Measurements from ENCODE around the gene HYAL3.

HYAL3 gene

GRCh38 chr3:50327943-50328691, 28.9 kb upstream of the HYAL3 start, which contains the start of gene TUSC2:
TUSC2 (minus strand) TSS chr3:50328223; CDS start chr3:50328099, 124 bp downstream.
- DNase-seq (ENCODE audit: low spot score): peak; percentile 95

GRCh38 chr3:50327129-50327528, 27.9 kb upstream of the HYAL3 start:
- no peak for DNase-seq (ENCODE audit: low spot score)

- DNase-seq (ENCODE audit: low spot score): no peak
Measured at GRCh38 chr3:50326182-50326541, 27.0 kb upstream of the HYAL3 start.

GRCh38 chr3:50325497-50326181, 26.4 kb upstream of the HYAL3 start:
- no peak for DNase-seq (ENCODE audit: low spot score)

- DNase-seq (ENCODE audit: low spot score): no peak
Measured at GRCh38 chr3:50325113-50325480, 25.9 kb upstream of the HYAL3 start.

GRCh38 chr3:50324351-50325112, 25.3 kb upstream of the HYAL3 start:
- peak; percentile 59 for DNase-seq (ENCODE audit: low spot score)

- DNase-seq (ENCODE audit: low spot score): no peak
Measured at GRCh38 chr3:50323614-50324199, 24.5 kb upstream of the HYAL3 start.

- no peak for DNase-seq (ENCODE audit: low spot score)
Measured at GRCh38 chr3:50323092-50323600, 23.9 kb upstream of the HYAL3 start.

GRCh38 chr3:50322386-50323091, 23.3 kb upstream of the HYAL3 start, which contains the start of gene HYAL2:
HYAL2 (minus strand) TSS chr3:50322745; CDS start chr3:50320489, 2,256 bp downstream.
- DNase-seq (ENCODE audit: low spot score): no peak

GRCh38 chr3:50322115-50322385, 22.8 kb upstream of the HYAL3 start:
- no peak for DNase-seq (ENCODE audit: low spot score)

GRCh38 chr3:50321336-50322114, 22.3 kb upstream of the HYAL3 start:
- DNase-seq (ENCODE audit: low spot score): peak; percentile 78

- DNase-seq (ENCODE audit: low spot score): peak; percentile 49
Measured at GRCh38 chr3:50320853-50321335, 21.7 kb upstream of the HYAL3 start.

- DNase-seq (ENCODE audit: low spot score): no peak
Measured at GRCh38 chr3:50319894-50320625, 20.9 kb upstream of the HYAL3 start.

GRCh38 chr3:50319181-50319893, 20.1 kb upstream of the HYAL3 start:
- DNase-seq (ENCODE audit: low spot score): no peak

- no peak for DNase-seq (ENCODE audit: low spot score)
Measured at GRCh38 chr3:50318615-50319014, 19.4 kb upstream of the HYAL3 start.

- no peak for DNase-seq (ENCODE audit: low spot score)
Measured at GRCh38 chr3:50318163-50318562, 19.0 kb upstream of the HYAL3 start.

- no peak for DNase-seq (ENCODE audit: low spot score)
Measured at GRCh38 chr3:50317300-50317699, 18.1 kb upstream of the HYAL3 start.

- peak; percentile 87 for DNase-seq (ENCODE audit: low spot score)
Measured at GRCh38 chr3:50316657-50317242, 17.5 kb upstream of the HYAL3 start.

- no peak for DNase-seq (ENCODE audit: low spot score)
Measured at GRCh38 chr3:50314816-50315215, 15.6 kb upstream of the HYAL3 start.

All from CD4-positive, alpha-beta T cell treated with Interleukin-15 for 4 hours (primary cell).